ENCODE results near the gene RFTN1.
"Not testable (repeated sequence)": the region's sequence is repeated elsewhere in the genome, so short reads cannot be mapped to it uniquely, and the experiment has no call there.

RFTN1 gene

DNA sequence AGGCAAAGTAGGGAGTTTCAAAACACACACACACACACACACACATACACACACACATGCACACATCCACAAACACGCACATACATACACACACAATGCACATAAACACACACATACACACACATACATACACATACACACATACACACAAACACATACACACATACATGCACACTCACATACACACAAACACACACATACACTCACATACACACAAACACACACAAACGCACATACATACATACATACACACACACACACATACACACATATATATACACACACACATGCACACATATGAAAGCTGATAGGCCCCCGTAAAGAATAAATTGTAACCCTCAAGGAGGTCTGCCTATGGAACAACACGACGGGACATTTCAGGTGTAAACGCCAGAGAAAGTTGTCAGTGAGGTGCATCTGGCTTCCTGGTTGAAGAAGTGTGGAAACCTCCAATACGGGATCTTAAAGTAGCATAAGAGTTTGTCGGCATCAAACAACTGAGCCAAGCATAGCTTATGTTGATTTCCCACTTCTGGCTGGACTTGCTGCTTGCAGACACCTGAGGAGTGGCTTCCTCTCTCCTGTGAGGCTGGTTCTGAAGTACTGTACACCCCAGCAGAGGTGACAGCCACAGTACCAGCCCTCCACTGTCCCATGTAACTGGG, 5.8 kb downstream of the RFTN1 start:
- no peak for DNase-seq (ENCODE audit: low read depth in 2 of 2)

DNA sequence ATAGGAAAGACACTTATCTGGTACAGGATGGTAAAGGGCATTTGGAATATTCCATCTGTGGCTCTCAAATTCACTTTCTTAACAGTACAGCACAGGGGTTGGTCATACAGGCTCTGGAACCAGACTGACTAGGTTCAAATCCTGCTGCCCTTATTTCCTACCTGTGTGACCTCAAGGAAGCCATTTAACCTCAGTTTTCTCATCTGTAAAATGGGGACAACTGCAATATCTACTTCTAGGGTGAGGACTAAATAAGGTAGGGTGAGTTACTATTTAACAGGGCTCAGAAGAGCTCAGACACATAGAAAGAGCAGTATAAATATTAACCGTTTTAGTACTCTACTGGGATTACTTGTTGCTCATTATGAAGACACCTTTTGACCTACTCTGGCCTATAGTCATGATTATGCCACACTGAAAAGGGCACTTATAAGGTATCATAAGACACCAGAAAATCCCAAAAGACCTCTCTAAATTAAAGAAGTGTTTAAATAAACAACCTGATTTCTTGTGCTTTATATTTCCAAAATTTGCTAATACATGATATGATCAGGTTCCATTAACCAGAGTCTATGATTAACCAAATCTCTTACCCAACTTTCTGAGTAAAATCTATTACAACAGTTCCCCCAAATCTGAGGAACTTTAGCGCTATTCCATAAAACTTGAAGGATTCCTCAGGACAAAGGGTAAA, 6.5 kb downstream of the RFTN1 start:
- DNase-seq (ENCODE audit: low read depth in 2 of 2), result no peak

DNA sequence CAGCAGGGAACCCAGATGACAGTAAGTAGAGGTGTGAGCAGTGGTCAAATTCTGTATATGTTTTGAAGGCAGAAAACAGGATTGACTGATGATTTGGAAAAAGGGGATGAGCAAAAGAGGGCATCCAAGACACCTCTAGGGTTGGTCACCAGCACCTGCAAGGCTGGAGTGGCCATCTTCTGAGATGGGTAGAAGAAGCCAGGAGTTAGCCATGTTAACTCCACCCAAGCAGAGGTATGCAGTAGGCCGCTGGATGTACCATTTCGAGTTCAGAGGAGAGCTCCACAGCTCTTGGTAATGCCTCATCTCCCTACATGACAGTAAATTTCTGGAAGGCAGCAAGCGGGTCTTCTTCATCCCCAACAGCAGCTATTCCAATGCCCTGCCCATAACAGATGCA, 7.0 kb downstream of the RFTN1 start:
- no peak for DNase-seq (ENCODE audit: low read depth in 2 of 2)

DNA sequence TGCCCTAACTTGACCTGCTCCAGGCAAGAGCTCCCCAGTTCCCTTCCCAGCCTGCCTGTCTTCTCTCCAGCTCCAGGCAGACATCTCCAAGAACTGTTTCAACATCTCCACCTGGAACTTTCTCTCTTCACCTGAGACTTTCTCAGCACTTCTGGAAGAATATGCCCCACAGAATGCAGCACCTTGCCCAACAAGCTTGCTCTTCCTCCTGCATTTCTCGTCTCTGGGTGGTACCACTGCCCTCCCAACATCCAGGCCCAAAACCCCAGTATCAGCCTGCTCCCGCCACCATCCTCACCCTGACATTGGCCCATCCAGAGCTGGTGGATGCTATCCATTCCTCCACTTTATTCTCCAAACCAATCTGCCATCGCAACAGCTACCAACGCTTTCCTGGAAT, 8.8 kb downstream of the RFTN1 start:
- DNase-seq (ENCODE audit: low read depth in 2 of 2), result no peak

- no peak for DNase-seq (ENCODE audit: low read depth in 2 of 2)
These were observed 9.3 kb downstream of the RFTN1 start for GRCh38 chr3:16504242-16504641.

DNA sequence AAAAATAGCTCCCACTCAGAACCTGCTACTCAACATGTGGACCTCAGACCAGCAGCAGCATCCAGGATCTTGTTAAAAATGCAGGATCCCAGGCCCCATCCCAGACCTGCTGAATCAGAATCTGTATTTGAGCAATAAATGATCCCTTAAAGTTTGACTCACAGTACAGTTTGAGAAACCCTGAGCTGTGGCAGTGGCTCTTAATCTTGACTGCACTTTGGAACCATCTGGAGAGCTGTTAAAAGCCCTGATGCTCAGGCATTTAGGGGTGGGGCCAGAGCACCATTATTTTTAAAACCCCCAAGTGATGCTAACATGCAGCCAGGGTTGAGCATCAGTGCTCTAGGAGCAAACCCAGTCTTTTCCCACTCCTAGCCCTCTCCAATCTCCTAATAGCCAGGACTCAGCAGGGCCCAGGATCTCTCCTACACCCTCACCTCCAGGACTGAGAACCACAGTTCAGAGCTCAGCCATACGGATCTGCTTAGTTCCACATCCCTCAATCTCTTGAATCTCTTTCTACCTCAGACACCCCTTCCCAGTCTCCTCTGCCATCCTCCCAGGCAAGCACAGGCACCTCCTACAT, 10.2 kb downstream of the RFTN1 start:
- DNase-seq (ENCODE audit: low read depth in 2 of 2), result no peak

DNA sequence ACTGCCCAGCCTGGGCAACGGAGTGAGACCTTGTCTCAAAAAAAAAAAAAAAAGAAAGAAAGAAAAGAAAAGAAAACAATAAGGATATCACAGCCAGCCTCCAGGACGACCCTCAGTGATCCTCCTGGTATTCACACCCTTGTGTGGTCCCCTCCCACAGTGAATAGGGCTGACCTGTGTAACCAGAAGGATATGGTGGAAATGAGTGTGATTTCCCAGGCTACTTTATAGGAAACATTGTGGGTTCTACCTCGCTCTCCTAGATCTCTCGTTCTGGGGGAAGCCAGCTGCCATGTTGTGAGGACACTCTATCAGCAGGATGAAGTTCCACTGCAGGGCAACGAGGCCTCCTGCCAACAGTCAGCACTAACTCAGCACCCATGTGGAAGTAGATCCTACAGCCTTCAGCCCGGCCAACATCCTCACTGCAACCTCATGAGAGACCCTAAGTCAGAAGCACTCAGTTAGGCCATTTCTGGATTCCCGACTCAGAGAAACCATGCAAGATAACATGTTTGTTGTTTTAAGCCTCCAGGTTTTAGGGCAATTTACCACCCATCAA, 11.1 kb downstream of the RFTN1 start:
- no peak for DNase-seq (ENCODE audit: low read depth in 2 of 2)

DNA sequence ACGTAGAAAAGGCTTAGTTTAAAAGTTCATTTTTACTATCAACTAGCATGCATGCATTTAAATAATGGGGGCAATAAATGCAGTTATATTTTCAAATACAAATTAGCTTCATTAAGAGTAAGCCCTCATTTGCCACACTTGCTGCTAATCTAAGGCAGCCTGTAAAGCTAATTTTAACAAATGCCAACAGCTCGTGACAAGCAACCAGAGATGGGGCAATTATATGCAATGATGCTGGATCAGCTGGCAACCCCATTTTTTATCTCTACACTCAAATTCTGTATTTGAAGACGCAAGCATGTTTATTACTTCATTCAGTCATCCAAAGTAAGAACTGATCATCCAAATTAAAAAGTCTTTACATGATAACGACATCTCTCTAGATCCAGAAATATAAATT, 12.1 kb downstream of the RFTN1 start:
- DNase-seq (ENCODE audit: low read depth in 2 of 2), result no peak

DNA sequence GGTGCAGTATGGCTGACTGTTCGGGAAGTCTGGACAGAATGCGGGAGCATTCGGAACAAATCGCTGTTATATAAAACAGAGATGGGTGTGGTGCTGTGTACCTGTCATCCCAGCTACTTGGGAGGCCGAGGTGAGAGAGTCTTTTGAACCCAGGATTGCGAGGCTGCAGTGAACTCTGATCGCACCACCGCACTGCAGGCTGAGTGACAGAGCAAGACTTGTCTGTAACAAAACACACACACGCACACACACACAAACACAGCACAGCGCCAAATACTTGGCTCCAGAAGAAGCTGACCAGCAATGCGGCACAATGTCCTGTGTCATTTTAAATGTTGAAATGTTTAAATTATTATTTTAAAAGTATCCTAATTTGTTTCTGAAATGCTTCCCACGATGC, 12.6 kb downstream of the RFTN1 start:
- DNase-seq (ENCODE audit: low read depth in 2 of 2), result no peak

DNA sequence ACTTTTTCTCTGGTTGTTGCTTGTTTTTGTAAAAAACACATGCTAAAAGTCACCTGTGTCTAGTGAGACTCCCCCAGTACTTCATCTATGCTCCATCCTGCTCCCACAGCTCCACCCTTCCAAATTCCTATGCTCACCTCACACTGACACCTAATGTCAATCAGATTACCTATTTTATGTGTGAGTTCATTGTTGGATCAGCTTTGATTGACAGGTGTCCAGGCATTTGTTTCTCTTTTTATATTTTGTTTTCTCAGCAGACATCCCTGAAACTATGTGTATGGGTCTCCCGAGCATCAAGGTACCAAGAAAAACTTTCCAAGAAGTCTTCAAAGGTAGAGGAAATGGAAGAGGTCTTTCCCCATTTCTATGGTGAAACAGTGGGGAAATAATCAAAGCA, 13.4 kb downstream of the RFTN1 start:
- no peak for DNase-seq (ENCODE audit: low read depth in 2 of 2)

DNA sequence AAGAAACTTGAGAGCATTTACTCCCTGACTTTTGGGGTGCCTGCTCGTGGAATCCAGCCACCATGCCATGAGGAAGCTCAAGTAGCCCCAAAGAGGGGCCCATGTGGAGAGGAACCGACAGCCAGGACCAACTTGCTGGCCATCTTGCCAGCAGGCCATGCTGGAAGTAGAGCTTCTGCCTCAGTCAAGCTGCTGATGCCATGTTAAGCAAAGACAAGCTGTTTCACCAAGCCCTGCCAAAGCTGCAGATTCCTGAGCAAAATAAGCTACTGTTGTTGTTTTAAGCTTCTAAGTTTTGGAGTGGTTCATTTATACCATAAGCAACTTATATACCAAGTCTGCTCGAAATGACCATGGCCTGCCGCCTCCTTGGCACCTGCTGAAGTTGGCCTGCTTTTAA, 14.1 kb downstream of the RFTN1 start:
- DNase-seq (ENCODE audit: low read depth in 2 of 2), result no peak

GRCh38 chr3:16498130-16498890, 15.2 kb downstream of the RFTN1 start:
- no peak for DNase-seq (ENCODE audit: low read depth in 2 of 2)

DNA sequence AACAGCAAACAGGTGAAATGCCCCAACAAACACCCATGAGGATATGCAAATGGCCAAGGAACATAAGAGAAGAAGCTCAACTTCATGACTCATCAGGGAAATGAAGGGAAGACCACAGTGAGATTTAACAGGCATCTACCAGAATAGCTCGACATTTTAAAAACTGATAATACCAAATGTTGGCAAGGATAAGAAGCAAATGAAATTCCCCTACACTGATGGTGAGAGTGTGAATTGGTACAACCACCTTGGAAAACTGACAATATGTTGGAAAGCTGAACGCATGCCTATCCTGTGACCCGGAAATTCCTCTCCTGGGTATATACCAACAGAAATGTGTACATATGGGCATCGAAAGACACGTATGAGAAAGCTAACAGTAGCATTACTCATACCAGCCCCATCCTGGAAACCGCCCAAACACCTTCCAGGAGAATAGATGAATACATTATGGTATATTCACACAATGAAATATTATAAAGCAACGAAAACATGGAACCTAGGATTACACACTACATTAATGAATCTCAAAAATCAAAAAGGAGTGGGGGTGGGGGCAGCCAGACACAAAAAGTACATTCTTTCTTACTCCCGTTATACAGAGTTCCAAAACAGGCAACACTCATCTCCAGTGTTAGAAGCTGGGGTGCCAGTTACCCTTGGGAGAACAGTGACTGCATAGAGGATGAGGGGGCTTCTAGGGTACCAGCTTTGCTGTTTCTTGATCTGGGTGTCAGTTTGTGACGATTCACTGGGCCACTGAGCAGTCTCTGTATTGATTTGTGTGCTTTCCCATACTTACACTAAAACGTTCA, 16.9 kb downstream of the RFTN1 start:
- DNase-seq (ENCODE audit: low read depth in 2 of 2), result no peak

DNA sequence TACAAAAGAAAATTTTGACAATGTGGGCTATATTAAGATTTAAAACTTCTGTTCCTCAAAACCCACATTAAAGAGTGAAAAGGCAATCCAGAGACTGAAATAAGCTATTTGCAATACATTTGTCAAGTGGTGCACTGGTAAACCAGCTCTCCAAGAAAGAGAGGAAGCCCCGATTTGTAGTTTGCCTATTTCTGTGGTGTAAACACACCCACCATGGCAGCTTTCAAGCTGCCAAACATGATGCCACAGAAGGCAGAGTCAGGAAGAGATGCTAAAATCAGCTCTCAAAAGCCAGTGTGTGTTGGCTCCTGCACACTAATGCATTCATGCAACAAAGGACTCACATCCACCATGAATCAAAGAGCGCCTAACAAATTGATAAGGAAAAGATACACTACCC, 17.5 kb downstream of the RFTN1 start:
- DNase-seq (ENCODE audit: low read depth in 2 of 2), result no peak

DNA sequence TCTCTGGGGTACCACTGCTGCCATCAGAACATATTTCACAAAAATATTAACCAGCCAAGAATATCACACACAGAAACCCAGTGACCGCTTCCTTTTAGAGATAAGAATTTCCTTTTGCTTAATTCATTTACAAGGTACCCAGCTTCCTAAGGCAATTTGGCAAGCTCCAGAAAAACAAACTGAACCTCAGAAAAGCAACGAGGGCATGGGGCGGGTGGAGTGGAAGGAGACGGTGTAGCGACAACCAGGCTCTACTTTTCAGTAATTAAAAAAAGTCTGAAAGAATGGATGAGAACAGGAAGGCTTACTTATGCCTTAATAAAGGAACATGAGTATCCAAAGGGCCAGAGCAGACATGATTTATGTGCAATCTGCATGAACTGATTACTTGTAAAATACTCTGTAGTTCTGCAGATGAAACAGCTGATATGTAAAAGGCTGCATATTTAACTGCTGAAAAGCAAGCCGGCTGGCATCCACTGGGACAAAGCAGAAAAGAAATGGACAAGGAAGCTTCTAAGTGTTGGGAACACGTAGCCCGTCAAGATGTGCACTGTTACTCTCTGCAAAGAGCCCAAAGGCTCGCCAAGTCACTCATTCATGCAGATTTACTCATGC, 18.6 kb downstream of the RFTN1 start:
- no peak for DNase-seq (ENCODE audit: low read depth in 2 of 2)

- DNase-seq (ENCODE audit: low read depth in 2 of 2), result no peak
These were observed 19.4 kb downstream of the RFTN1 start for GRCh38 chr3:16494094-16494493.

DNA sequence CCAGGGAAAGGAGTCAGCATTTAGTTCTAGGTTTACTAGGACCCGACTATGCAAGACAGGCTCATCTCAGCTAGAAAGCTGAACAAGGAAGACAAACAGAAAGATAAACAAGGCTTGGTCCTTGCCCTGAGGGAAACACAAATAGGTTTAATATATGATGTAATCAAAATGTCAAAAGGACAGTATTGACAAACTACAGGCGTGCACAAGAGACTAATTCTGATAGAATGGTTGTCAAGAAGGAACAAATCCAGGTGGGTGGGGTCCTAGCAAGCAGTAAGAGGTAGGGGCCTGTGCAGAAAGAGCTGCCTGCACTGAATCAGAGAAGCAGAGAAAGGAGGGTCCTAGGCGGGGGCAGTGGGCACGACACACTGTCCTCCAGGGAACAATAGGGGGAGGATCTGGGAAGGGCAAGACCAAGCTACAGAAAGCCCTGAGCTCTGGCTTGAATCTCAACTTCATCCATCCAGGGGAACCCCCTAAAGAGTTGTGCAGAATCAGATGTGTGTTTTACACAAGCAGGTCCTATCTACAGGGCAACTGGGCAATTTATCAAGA, 23.4 kb downstream of the RFTN1 start:
- DNase-seq (ENCODE audit: low read depth in 2 of 2), result no peak

GRCh38 chr3:16489326-16490061, 24.0 kb downstream of the RFTN1 start:
- not testable (repeated sequence) for DNase-seq (ENCODE audit: low read depth in 2 of 2)

- DNase-seq (ENCODE audit: low read depth in 2 of 2), result no peak
These were observed 24.9 kb downstream of the RFTN1 start for GRCh38 chr3:16488637-16489036.

Data from stimulated activated CD4-positive, alpha-beta T cell treated with anti-CD3 and anti-CD28 coated beads, Interleukin-1b, Interleukin-23, amount 100 ng/mL, for 1 hour (primary cell).